HEK293 (cell line): Measurements from ENCODE around the gene LTO1.
A peak's percentile ranks its signal among the peaks of the same experiment; 100 is the strongest.

Source experiments
- ELK4 ChIP-seq: IDR thresholded peaks from 2 replicates; pipeline ENCODE4 v1.6.1; 2011; ENCODE audit warnings: mild to moderate bottlenecking, low read depth, low read length, borderline replicate concordance
- HIC1 ChIP-seq: fragments of 450-650 bp; formaldehyde crosslinking; IDR thresholded peaks from 2 replicates; pipeline ENCODE4 v1.5.1; 2016; ENCODE audit warnings: missing biosample characterization, missing genetic modification characterization
- MEIS1 ChIP-seq: sonication (generic); formaldehyde crosslinking; IDR thresholded peaks from 2 replicates; pipeline ENCODE4 v1.8.1; 2022; ENCODE audit warnings: missing genetic modification reagents, mild to moderate bottlenecking, borderline replicate concordance
- PBX3 ChIP-seq: sonication (generic); formaldehyde crosslinking; IDR thresholded peaks from 2 replicates; pipeline ENCODE4 v1.8.1; 2022; ENCODE audit warnings: mild to moderate bottlenecking, moderate library complexity, missing genetic modification reagents
- SCRT2 ChIP-seq: fragments of 450-650 bp; formaldehyde crosslinking; IDR thresholded peaks from 2 replicates; pipeline ENCODE4 v1.5.1; 2016; ENCODE audit warnings: missing biosample characterization, missing genetic modification characterization
- ZNF114 ChIP-seq: fragments of 450-650 bp; formaldehyde crosslinking; IDR thresholded peaks from 2 replicates; pipeline ENCODE4 v1.5.0; 2017; ENCODE audit warnings: missing biosample characterization, missing genetic modification characterization
- ZNF138 ChIP-seq: fragments of 450-650 bp; formaldehyde crosslinking; IDR thresholded peaks from 2 replicates; pipeline ENCODE4 v1.5.1; 2016; ENCODE audit warnings: missing biosample characterization, missing genetic modification characterization, borderline replicate concordance
- ZNF146 ChIP-seq: fragments of 450-650 bp; formaldehyde crosslinking; IDR thresholded peaks from 2 replicates; pipeline ENCODE4 v1.5.1; 2016; ENCODE audit warnings: missing biosample characterization, missing genetic modification characterization
- ZNF16 ChIP-seq: fragments of 450-650 bp; formaldehyde crosslinking; IDR thresholded peaks from 2 replicates; pipeline ENCODE4 v1.5.1; 2016; ENCODE audit warnings: low read depth, missing biosample characterization, missing genetic modification characterization
- ZNF24 ChIP-seq: fragments of 450-650 bp; formaldehyde crosslinking; IDR thresholded peaks from 2 replicates; pipeline ENCODE4 v1.5.1; 2016; ENCODE audit warnings: missing biosample characterization, missing genetic modification characterization
- ZNF311 ChIP-seq: fragments of 450-650 bp; formaldehyde crosslinking; IDR thresholded peaks from 2 replicates; pipeline ENCODE4 v1.5.1; 2017; ENCODE audit warnings: missing biosample characterization, missing genetic modification characterization, borderline replicate concordance
- ZNF391 ChIP-seq: fragments of 450-650 bp; formaldehyde crosslinking; IDR thresholded peaks from 2 replicates; pipeline ENCODE4 v1.5.1; 2016; ENCODE audit warnings: low read depth, missing biosample characterization, missing genetic modification characterization, borderline replicate concordance
- ZNF433 ChIP-seq: fragments of 450-650 bp; formaldehyde crosslinking; IDR thresholded peaks from 2 replicates; pipeline ENCODE4 v1.5.1; 2016; ENCODE audit warnings: missing biosample characterization, missing genetic modification characterization, low read depth
- ZNF473 ChIP-seq: fragments of 450-650 bp; formaldehyde crosslinking; IDR thresholded peaks from 2 replicates; pipeline ENCODE4 v1.5.1; 2017; ENCODE audit warnings: missing biosample characterization, missing genetic modification characterization
- ZNF510 ChIP-seq: fragments of 450-650 bp; formaldehyde crosslinking; IDR thresholded peaks from 2 replicates; pipeline ENCODE4 v1.5.1; 2018; ENCODE audit warnings: mild to moderate bottlenecking, missing genetic modification characterization, missing biosample characterization; ENCODE audit not compliant: insufficient replicate concordance
- ZNF518A ChIP-seq: fragments of 450-650 bp; formaldehyde crosslinking; conservative IDR thresholded peaks from 2 replicates; pipeline ENCODE4 v1.5.1; 2016; ENCODE audit warnings: low read depth, missing biosample characterization, missing genetic modification characterization
- ZNF560 ChIP-seq: fragments of 450-650 bp; formaldehyde crosslinking; IDR thresholded peaks from 2 replicates; pipeline ENCODE4 v1.5.1; 2017; ENCODE audit warnings: missing biosample characterization, missing genetic modification characterization, borderline replicate concordance
- ZNF596 ChIP-seq: fragments of 450-650 bp; IDR thresholded peaks from 2 replicates; pipeline ENCODE4 v1.5.0; 2018; ENCODE audit warnings: missing biosample characterization, mild to moderate bottlenecking, missing genetic modification characterization, moderate library complexity
- ZNF654 ChIP-seq: fragments of 450-650 bp; formaldehyde crosslinking; IDR thresholded peaks from 2 replicates; pipeline ENCODE4 v1.5.1; 2016; ENCODE audit warnings: low read depth, missing biosample characterization, missing genetic modification characterization
- ZSCAN5A ChIP-seq: fragments of 450-650 bp; formaldehyde crosslinking; IDR thresholded peaks from 2 replicates; pipeline ENCODE4 v1.5.1; 2016; ENCODE audit warnings: missing biosample characterization, missing genetic modification characterization

The LTO1 gene

GRCh38 chr11:69704508-69705253 is 29.5 kb upstream of the LTO1 start (continued):
- TF ChIP-seq ZNF433, result no peak
- TF ChIP-seq SCRT2 (tag by site-specific recombination), result no peak
- TF ChIP-seq ZNF560 (tag by site-specific recombination), result no peak
- no peak for TF ChIP-seq MEIS1 (CRISPR knock-in tag)
- no peak for TF ChIP-seq ZSCAN5A
- no peak for TF ChIP-seq ZNF16
- no peak for TF ChIP-seq ZNF510 (tag by site-specific recombination)
- no peak for TF ChIP-seq ZNF114 (tag by site-specific recombination)
- no peak for TF ChIP-seq ZNF391 (tag by site-specific recombination)
- TF ChIP-seq HIC1, result 0 out of 2 replicates have a peak, but pooled peaks have one; percentile 32
- no peak for TF ChIP-seq PBX3 (CRISPR knock-in tag)
- TF ChIP-seq ZNF654 (tag by site-specific recombination), result peak; percentile 48
- TF ChIP-seq ZNF518A (tag by site-specific recombination), result no peak
- no peak for TF ChIP-seq ZNF138
- no peak for TF ChIP-seq ZNF473 (tag by site-specific recombination)
- TF ChIP-seq ZNF146 (tag by site-specific recombination), result no peak
- no peak for TF ChIP-seq ZNF596 (tag by site-specific recombination)
- no peak for TF ChIP-seq ZNF311 (tag by site-specific recombination)
- no peak for TF ChIP-seq ZNF24 (tag by site-specific recombination)
- no peak for TF ChIP-seq ELK4
- TF ChIP-seq, all 188 proteins: peak for 21
